ENCODE data around the gene KMT2B.

KMT2B gene

GRCh38 chr19:35725216-35725861 lies 7.5 kb downstream of the KMT2B start:
- no peak for DNase-seq (ENCODE audit: low read depth in 2 of 2)

DNA sequence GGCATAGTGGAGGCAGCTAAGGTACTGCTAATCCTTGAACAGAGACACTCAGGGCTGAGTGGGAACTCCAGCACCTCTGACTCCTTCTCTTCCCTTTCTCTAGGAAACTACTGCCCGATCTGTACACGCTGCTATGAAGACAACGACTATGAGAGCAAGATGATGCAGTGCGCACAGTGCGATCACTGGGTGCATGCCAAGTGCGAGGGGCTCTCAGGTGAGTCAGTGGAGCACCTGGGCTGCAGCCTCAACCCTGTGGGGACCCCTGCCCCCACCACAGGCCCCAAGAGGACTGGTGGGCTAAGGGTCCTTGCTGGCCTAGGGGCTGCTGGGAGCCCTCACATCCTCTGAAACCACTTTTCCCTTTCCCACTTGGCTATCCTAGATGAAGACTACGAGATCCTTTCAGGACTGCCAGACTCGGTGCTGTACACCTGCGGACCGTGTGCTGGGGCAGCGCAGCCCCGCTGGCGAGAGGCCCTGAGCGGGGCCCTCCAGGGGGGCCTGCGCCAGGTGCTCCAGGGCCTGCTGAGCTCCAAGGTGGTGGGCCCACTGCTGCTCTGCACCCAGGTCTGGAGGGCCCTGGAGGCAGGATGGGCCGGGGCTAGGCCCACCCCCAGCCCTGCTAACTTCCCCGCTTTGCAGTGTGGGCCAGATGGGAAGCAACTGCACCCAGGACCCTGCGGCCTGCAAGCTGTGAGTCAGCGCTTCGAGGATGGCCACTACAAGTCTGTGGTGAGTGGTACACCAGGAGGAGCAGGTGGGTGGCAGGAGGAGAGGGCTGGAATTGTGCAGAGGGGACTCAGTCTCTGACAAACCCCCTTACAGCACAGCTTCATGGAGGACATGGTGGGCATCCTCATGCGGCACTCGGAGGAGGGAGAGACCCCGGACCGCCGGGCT lies 9.5 kb downstream of the KMT2B start:
- no peak for DNase-seq (ENCODE audit: low read depth in 2 of 2)

GRCh38 chr19:35727956-35728706 lies 10.3 kb downstream of the KMT2B start:
- no peak for DNase-seq (ENCODE audit: low read depth in 2 of 2)

DNA sequence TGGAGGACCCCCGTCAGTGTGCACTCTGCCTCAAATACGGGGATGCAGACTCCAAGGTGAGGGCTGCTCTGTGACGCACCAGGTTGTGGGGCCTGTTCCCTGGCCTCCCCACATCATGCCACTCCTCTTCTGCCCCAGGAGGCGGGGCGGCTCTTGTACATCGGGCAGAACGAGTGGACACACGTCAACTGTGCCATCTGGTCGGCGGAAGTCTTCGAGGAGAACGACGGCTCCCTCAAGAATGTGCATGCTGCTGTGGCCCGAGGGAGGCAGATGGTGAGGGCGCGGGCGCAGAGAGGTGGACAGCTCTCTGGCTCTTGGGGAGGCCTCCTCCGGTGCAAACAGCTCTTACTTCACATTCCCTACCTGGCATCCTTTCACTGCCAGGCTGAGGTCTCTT lies 11.2 kb downstream of the KMT2B start:
- no peak for DNase-seq (ENCODE audit: low read depth in 2 of 2)

DNA sequence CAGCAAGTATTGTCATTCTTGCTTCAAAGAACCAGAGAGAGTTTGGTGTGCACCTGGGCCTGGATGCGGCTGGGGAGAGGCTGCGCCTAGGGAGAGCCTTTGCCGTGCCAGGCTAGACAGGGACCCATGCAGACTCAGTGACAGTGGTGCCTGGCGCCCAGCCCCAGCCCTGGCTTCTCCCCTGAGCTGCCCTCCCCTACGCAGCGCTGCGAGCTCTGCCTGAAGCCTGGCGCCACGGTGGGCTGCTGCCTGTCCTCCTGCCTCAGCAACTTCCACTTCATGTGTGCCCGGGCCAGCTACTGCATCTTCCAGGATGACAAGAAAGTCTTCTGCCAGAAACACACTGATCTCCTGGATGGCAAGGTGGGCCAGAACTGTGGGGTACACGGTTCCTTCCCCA lies 12.0 kb downstream of the KMT2B start:
- DNase-seq (ENCODE audit: low read depth in 2 of 2) = no peak

DNA sequence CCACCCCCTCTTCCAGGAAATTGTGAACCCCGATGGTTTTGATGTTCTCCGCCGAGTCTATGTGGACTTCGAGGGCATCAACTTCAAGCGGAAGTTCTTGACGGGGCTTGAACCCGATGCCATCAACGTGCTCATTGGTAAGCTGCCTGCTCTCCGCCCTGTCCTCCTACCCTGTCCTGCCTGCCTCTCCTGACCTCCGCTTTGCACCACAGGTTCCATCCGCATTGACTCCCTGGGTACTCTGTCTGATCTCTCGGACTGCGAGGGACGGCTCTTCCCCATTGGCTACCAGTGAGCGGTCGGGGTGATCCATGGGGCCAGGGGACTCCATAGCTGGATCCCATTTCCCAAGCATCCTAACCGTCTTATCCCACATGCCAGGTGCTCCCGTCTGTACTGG lies 12.5 kb downstream of the KMT2B start:
- DNase-seq (ENCODE audit: low read depth in 2 of 2) = no peak

DNA sequence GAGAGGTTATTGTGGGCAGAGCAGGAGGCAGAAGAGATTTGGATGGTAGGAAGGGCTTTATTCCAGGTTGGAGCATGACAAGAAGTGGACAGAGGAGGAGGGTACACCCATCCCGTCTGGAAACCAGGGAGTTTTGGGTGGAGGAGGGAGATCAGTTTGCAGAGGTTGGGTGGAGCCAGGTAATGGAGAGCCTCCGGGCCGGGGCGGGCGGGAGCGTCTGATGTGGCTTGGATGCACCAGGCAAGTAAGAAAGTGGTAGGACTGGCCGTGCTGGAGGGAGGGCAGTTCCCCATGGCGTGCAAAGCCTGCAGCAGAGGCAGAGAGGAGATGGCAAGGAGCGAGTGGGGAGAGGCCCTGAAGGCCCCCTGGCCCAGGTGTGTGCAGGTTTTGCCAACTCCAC lies 13.6 kb downstream of the KMT2B start:
- no peak for DNase-seq (ENCODE audit: low read depth in 2 of 2)

DNA sequence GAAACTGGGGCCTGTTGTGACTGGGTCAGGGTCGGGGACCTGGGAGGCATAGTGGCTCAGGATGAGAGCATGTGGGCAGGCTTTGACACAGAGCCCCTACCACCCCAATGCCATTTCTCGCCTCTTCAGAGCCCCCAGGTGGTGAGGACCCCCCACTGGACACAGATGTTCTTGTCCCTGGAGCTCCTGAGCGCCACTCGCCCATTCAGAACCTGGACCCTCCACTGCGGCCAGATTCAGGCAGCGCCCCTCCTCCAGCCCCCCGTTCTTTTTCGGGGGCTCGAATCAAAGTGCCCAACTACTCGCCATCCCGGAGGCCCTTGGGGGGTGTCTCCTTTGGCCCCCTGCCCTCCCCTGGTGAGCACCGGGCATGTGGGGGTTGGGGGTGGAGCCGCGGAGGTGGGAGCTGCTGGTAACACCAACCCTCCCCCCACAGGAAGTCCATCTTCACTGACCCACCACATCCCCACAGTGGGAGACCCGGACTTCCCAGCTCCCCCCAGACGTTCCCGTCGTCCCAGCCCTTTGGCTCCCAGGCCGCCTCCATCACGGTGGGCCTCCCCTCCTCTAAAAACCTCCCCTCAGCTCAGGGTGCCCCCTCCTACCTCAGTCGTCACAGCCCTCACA lies 14.1 kb downstream of the KMT2B start:
- DNase-seq (ENCODE audit: low read depth in 2 of 2) = no peak

GRCh38 chr19:35732540-35733179 lies 14.9 kb downstream of the KMT2B start:
- DNase-seq (ENCODE audit: low read depth in 2 of 2) = no peak

GRCh38 chr19:35733180-35734125 lies 15.7 kb downstream of the KMT2B start:
- DNase-seq (ENCODE audit: low read depth in 2 of 2) = no peak

- DNase-seq (ENCODE audit: low read depth in 2 of 2) = no peak
Measured at GRCh38 chr19:35734273-35734672, 16.5 kb downstream of the KMT2B start.

GRCh38 chr19:35734889-35735288 lies 17.1 kb downstream of the KMT2B start:
- DNase-seq (ENCODE audit: low read depth in 2 of 2) = no peak

DNA sequence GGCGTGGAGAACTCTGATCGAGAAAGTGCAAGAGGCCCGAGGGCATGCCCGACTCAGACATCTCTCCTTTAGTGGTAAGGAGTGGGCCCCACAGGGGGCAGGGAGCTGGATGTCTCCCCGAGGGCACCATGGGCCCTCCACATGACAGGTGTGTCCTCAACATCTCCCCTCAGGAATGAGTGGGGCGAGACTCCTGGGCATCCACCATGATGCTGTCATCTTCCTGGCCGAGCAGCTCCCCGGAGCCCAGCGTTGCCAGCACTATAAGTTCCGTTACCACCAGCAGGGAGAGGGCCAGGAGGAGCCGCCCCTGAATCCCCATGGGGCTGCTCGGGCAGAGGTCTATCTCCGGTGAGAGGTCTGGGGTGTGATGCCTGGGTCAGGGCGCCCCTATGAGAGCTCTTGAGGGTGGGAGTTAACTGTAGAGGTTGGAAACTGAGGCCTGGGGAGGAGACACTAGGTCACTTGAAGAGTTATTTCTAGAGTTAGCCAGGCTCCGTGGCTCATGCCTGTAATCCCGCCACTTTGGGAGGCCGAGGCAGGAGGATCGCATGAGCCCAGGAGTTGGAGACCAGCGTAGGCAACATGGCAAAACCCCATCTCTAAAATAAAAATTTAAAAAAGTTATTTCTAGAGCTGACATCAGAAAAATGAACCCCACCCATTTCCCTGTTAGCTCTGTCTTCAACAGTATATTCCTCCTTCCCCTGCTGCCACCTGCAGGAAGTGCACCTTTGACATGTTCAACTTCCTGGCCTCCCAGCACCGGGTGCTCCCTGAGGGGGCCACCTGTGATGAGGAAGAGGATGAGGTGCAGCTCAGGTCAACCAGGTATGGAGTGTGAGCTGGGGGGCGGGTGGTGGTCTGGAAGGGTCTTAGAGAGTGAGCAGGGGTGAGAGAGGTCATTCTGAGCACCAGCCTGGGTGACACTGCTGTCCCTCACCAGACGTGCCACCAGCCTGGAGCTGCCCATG lies 19.4 kb downstream of the KMT2B start:
- DNase-seq (ENCODE audit: low read depth in 2 of 2) = no peak

DNA sequence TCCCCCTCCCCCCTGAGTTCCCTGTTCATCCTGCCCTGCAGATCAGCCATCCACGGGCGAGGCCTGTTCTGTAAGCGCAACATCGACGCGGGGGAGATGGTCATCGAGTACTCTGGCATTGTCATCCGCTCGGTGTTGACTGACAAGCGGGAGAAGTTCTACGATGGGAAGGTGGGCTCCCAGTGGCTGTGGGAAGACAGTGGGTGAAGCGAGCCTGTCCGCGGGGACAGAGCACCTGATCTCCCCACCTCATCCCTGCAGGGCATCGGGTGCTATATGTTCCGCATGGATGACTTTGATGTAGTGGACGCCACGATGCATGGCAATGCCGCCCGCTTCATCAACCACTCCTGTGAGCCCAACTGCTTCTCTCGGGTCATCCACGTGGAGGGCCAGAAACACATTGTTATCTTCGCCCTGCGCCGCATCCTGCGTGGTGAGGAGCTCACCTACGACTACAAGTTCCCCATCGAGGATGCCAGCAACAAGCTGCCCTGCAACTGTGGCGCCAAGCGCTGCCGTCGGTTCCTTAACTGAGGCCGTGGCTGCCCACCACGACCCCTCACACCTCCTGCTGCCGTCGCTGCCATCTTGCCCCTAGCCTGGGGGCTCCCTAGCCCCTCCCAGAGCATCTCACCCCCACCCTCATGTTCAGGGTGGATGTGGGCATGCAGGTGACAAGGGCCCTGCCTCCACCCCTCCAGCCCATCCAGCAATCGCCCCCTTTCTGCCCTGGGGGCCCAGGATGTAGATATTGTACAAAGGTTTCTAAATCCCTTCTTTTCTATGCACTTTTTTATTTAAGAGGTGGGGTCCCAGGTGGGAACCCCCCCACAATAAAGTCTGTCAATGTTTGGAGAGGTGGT lies 20.5 kb downstream of the KMT2B start:
- no peak for DNase-seq (ENCODE audit: low read depth in 2 of 2)

GRCh38 chr19:35738887-35739229 lies 21.1 kb downstream of the KMT2B start:
- no peak for DNase-seq (ENCODE audit: low read depth in 2 of 2)

DNA sequence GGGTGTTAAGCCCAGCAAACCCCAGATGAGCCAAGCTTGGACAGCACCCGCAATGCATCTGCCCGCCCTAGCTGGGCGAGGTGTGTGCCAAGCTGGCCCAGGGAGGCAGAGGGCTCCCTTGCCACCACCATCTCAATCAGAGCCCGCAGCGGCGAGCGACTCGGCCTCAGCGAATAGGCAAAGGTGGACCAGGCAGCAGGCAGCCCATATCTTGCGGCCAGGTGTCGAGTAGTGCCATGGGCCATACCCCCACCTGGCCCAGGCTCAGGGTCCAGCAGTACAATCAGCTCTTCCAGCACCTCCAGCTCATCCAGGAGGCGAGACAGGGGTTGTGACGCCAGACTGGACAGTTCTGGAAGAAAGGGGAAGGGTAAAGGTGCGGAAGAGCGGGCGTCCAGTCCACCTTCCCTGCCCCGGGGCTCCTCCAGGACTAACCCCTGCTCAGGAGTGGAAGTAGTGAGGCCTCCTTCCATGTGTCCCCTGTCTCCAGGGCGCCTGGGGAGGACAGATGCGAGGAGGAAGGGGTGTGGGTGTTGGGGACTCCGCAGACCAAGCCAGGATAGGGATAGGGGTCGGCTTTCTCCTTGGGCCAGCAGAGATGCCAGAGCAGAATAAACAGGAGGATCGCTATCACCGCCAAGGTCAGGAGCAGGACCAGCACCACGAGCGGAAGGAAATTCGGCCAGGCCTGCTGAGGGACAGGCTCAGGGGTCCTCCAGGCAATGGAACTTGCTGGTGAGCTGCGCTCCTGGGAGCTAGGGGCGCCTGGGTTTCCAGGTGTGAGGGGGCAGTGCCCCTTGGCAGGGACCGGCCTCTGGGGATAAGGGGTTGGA lies 21.7 kb downstream of the KMT2B start:
- DNase-seq (ENCODE audit: low read depth in 2 of 2) = no peak

- no peak for DNase-seq (ENCODE audit: low read depth in 2 of 2)
Measured at GRCh38 chr19:35740108-35740422, 22.3 kb downstream of the KMT2B start.
